AG04450 (cell line): ENCODE measurements around the gene ARFIP1. TPM values are rescaled to one million over a fixed set of nuclear protein-coding genes. Genes with fewer than 3 reads are reported as not detected.
"Not testable (repeated sequence)": the region's sequence is repeated elsewhere in the genome, so short reads cannot be mapped to it uniquely, and the experiment has no call there.

Experiments used
- CTCF ChIA-PET: fragments of 300-600, 350-600 bp; formaldehyde crosslinking; extraction: SDS; loops from one replicate; lab custom pipeline; 2022; ENCODE audit warnings: antibody characterized with exemption, inconsistent platforms; lab: Charles Lee
- POLR2A ChIA-PET: fragments of 350-600 bp; formaldehyde crosslinking; extraction: SDS; loops from one replicate; lab custom pipeline; 2021; ENCODE audit warnings: antibody characterized with exemption, inconsistent platforms; lab: Yijun Ruan, JAX
- DNase-seq: peaks from one replicate; pipeline ENCODE4 v3.0.0-alpha.2; 2011; ENCODE audit warnings: low read depth, low spot score
- H3K27ac ChIP-seq: one replicate; pipeline ENCODE4 v1.5.1; 2012; ENCODE audit warnings: low read depth, low read length, control low read depth
- H3K27me3 ChIP-seq: one replicate; pipeline ENCODE4 v1.6.0; 2012; ENCODE audit warnings: low read length; ENCODE audit not compliant: control insufficient read depth, insufficient read depth
- H3K4me3 ChIP-seq: 2 replicates; pipeline ENCODE4 v1.5.1; 2011; ENCODE audit warnings: mild to moderate bottlenecking, low read depth, low read length, control low read depth
- H3K9me3 ChIP-seq: 2 replicates; pipeline ENCODE4 v1.5.1; 2012; ENCODE audit warnings: low read length; ENCODE audit not compliant: control insufficient read depth, insufficient read depth
- CTCF ChIP-seq: IDR thresholded peaks from 2 replicates; pipeline ENCODE4 v1.5.1; 2011; ENCODE audit warnings: low read depth, low read length, control low read depth, inconsistent platforms
- polyA plus RNA-seq: library from polyadenylated mRNA; depleted of rRNA; stranded (reverse); fragments of >200 nt; gene quantifications from 2 replicates; pipeline ENCODE4 v1.2.3, GENCODE V29; 2011

The ARFIP1 gene
- polyA plus RNA-seq, 1 experiment, result 42.0 TPM

GRCh38 chr4:152763796-152764195 lies 16.0 kb upstream of the ARFIP1 start:
- Histone ChIP-seq H3K27me3 (no peaks in the 10 kb centered on the region), H3K27ac (no peak overlapping the region), H3K4me3 (no peak overlapping the region), H3K9me3 (no peaks in the 10 kb centered on the region)
- ChIA-PET POLR2A (no interaction called here), CTCF (interaction anchor here (0.6 kb wide), 1 partner anchor 60 kb away, joined by 3 read pairs; no protein-coding TSS in a partner anchor)
- TF ChIP-seq CTCF, result no peak
- no peak for DNase-seq

DNA sequence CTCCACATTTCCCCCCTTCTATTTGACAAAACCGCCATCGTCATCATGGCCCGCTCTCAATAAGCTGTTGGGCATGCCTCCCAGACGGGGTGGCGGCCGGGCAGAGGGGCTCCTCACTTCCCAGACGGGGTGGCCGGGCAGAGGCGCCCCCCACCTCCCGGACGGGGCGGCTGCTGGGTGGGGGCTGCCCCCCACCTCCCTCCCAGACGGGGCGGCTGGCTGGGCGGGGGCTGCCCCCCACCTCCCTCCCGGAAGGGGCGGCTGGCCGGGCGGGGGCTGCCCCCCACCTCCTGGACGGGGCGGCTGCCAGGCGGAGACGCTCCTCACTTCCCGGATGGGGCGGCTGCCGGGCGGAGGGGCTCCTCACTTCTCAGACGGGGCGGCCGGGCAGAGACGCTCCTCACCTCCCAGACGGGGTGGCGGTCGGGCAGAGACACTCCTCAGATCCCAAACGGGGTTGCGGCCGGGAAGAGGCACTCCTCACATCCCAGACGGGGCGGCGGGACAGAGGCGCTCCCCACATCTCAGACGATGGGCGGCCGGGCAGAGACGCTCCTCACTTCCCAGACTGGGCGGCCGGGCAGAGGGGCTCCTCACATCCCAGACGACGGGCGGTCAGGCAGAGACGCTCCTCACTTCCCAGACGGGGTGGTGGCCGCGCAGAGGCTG lies 14.6 kb upstream of the ARFIP1 start:
- POLR2A ChIA-PET, CTCF ChIA-PET, DNase-seq, H3K4me3 ChIP-seq, H3K9me3 ChIP-seq, H3K27me3 ChIP-seq, H3K27ac ChIP-seq: not testable (repeated sequence)

DNA sequence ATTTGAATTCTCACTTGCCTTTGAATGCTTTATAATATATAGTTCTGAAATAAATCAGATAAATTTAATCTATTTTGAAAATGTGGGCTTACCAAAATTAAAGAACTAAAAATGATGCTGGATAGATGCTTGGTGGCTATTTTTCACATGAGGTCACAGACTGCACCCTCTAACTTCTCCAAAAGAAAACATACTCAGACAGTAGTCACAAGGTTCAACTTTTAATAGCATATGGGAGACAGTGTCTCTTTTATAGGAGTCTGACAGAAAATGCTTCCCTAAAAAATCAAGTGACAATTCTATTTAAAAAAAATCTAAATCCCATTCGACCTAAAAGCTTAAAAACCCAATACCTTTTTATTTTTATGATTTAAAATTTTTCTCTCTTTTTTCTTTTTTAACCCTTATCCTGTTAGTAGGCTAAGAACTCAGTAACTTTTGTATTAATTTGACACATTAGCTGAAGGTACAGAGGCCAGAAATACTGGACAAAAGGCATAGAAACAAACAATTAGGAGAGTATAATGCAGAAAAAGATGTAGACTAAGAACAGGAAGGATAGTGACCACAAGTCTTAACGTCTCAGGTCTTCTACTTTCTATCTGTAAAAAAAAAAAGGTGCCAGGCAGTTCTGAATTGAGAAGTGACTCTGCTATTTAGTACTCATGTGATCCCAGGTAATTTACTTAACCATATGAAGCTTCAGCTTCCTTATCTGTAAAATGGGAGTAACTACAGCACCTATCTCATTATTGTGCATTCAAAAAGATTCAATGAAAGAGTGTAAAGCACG lies 7.8 kb upstream of the ARFIP1 start:
- CTCF ChIA-PET, result interaction anchor here (0.7 kb wide), 1 partner anchor 1655 kb away, joined by 5 read pairs; no protein-coding TSS in a partner anchor
- POLR2A ChIA-PET, result no interaction called here
- no peak for TF ChIP-seq CTCF
- Histone ChIP-seq H3K9me3 (no peaks in the 10 kb centered on the region), H3K27ac (no peak overlapping the region), H3K4me3 (no peak overlapping the region), H3K27me3 (peaks cover 2% of the 10 kb centered on the region)
- no peak for DNase-seq

DNA sequence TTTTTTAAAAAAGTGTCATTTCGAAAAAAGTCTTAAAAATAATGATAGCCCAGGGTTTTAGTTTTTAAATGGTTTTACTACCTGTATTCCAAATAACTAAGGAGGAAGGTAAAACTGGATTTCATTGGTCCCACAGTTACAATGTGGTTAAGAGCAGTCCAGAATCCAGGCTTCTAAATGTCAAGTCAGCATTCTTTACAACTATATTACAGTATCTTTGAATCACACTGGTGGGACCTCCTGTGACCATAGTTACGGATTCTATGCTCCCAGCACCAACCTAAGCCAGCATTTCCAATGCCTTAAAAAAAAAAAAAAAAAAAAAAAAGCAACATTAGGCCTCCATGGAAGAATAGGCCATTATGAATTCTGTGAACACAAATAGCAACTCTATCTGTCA lies 6.4 kb upstream of the ARFIP1 start:
- Histone ChIP-seq H3K27ac (no peak overlapping the region), H3K27me3 (peaks cover 3% of the 10 kb centered on the region), H3K4me3 (no peak overlapping the region), H3K9me3 (no peaks in the 10 kb centered on the region)
- DNase-seq, result no peak
- no peak for TF ChIP-seq CTCF
- ChIA-PET POLR2A (no interaction called here), CTCF (no interaction called here)

DNA sequence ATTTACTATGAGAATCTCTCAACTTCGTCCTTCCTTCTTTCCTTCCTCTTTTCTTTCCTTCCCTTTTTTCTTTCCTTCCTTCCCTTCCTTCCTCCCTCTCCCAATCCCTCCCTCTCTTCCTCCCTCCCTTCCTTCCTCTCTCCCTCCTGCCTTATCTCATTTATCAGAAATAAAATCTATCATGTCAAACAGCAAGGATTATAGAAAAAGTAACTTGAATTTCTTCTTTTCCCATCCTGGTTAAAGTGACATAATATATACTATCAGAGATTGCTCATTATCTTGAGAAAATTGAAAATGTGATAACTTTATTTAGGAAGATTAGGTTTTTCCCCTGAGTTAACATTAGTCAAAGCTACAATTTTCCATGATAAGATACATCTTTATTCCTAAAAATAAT lies 5.8 kb upstream of the ARFIP1 start:
- Histone ChIP-seq H3K4me3 (no peak overlapping the region), H3K27me3 (peaks cover 6% of the 10 kb centered on the region), H3K9me3 (no peaks in the 10 kb centered on the region), H3K27ac (no peak overlapping the region)
- POLR2A ChIA-PET, result no interaction called here
- no peak for DNase-seq
- TF ChIP-seq CTCF, result no peak
- CTCF ChIA-PET, result no interaction called here
